Measurements from ENCODE around the gene CRB1. TPM values are rescaled to one million over a fixed set of nuclear protein-coding genes. Genes with fewer than 3 reads are reported as not detected.

The CRB1 gene
- polyA plus RNA-seq, 1 donor (not counting 4 experiments of a cell fraction or from before 2014, with no cell fraction given) = 0.04 TPM

- FAIRE-seq (no peak), DNase-seq (ENCODE audit: low read depth, low spot score) (no peak)
- no peaks in the 10 kb centered on the region for H4K20me1 ChIP-seq (ENCODE audit: control insufficient read depth, extremely low read depth, insufficient read depth, low read length)
Measured at GRCh38 chr1:197224160-197224559, 43.9 kb upstream of the CRB1 start.

GRCh38 chr1:197225611-197226010, 42.4 kb upstream of the CRB1 start:
- dilution Hi-C loops (cut with MboI; ENCODE audit: extremely low pct_ligation_motif_present, low sequenced_read_pairs) = no loop called here
- Histone ChIP-seq H3K9me3 (ENCODE audit: control insufficient read depth, low read depth, low read length) (no peaks in the 10 kb centered on the region), H3K79me2 (ENCODE audit: control insufficient read depth, insufficient read depth, low read length) (no peaks in the 10 kb centered on the region), H3K27me3 (ENCODE audit: control insufficient read depth, extremely low read depth, insufficient read depth, low read length) (no peaks in the 10 kb centered on the region), H3K4me1 (ENCODE audit: control insufficient read depth, extremely low read depth, insufficient read depth, low read length) (peaks cover 6% of the 10 kb centered on the region), H3K4me3 (ENCODE audit: control insufficient read depth in 2 of 3, extremely low read depth in 1 of 3, insufficient read depth in 2 of 3, low read depth in 1 of 3, low read length in 3 of 3) (no peak overlapping the region), H2AFZ (ENCODE audit: control insufficient read depth, low read length) (no peak overlapping the region), H4K20me1 (ENCODE audit: control insufficient read depth, extremely low read depth, insufficient read depth, low read length) (no peaks in the 10 kb centered on the region), H3K27ac (ENCODE audit: control insufficient read depth, insufficient read depth, low read length) (no peak overlapping the region), H3K36me3 (ENCODE audit: control insufficient read depth in 2 of 2, extremely low read depth in 1 of 2, insufficient read depth in 2 of 2, low read length in 2 of 2) (no peaks in the 10 kb centered on the region), H3K9me1 (ENCODE audit: control insufficient read depth, extremely low read depth, insufficient read depth, low read length) (no peaks in the 10 kb centered on the region), H3K4me2 (ENCODE audit: control insufficient read depth, extremely low read depth, insufficient read depth, low read depth, low read length) (no peak overlapping the region), H3K9ac (ENCODE audit: control insufficient read depth, extremely low read depth, insufficient read depth, low read length) (no peak overlapping the region)
- TF ChIP-seq CTCF (optimal IDR thresholded peaks at IDR 0.05 in 1 of 3, IDR thresholded peaks at IDR 0.05 in 1 of 3, conservative IDR thresholded peaks at IDR 0.05 in 1 of 3; ENCODE audit: extremely low read depth in 1 of 3, insufficient read depth in 2 of 3, low read length in 3 of 3) = no peak
- no peak for TF ChIP-seq EZH2 (IDR thresholded peaks at IDR 0.05; ENCODE audit: low read length)
- FAIRE-seq (no peak), DNase-seq (ENCODE audit: low read depth, low spot score) (no peak)

More at GRCh38 chr1:197224160-197224559, 43.9 kb upstream of the CRB1 start:
- Histone ChIP-seq H3K27ac (ENCODE audit: control insufficient read depth, insufficient read depth, low read length) (no peak overlapping the region), H3K27me3 (ENCODE audit: control insufficient read depth, extremely low read depth, insufficient read depth, low read length) (no peaks in the 10 kb centered on the region), H2AFZ (ENCODE audit: control insufficient read depth, low read length) (no peak overlapping the region), H3K9ac (ENCODE audit: control insufficient read depth, extremely low read depth, insufficient read depth, low read length) (no peak overlapping the region), H3K4me3 (ENCODE audit: control insufficient read depth in 2 of 3, extremely low read depth in 1 of 3, insufficient read depth in 2 of 3, low read depth in 1 of 3, low read length in 3 of 3) (no peak overlapping the region), H3K9me3 (ENCODE audit: control insufficient read depth, low read depth, low read length) (no peaks in the 10 kb centered on the region), H3K4me2 (ENCODE audit: control insufficient read depth, extremely low read depth, insufficient read depth, low read depth, low read length) (no peak overlapping the region), H3K9me1 (ENCODE audit: control insufficient read depth, extremely low read depth, insufficient read depth, low read length) (no peaks in the 10 kb centered on the region), H3K4me1 (ENCODE audit: control insufficient read depth, extremely low read depth, insufficient read depth, low read length) (peaks cover 6% of the 10 kb centered on the region), H3K36me3 (ENCODE audit: control insufficient read depth in 2 of 2, extremely low read depth in 1 of 2, insufficient read depth in 2 of 2, low read length in 2 of 2) (no peaks in the 10 kb centered on the region), H3K79me2 (ENCODE audit: control insufficient read depth, insufficient read depth, low read length) (no peaks in the 10 kb centered on the region)
- TF ChIP-seq CTCF (optimal IDR thresholded peaks at IDR 0.05 in 1 of 3, IDR thresholded peaks at IDR 0.05 in 1 of 3, conservative IDR thresholded peaks at IDR 0.05 in 1 of 3; ENCODE audit: extremely low read depth in 1 of 3, insufficient read depth in 2 of 3, low read length in 3 of 3) = no peak
- no peak for TF ChIP-seq EZH2 (IDR thresholded peaks at IDR 0.05; ENCODE audit: low read length)
- dilution Hi-C loops (cut with MboI; ENCODE audit: extremely low pct_ligation_motif_present, low sequenced_read_pairs) = no loop called here

Measured in keratinocyte (primary cell).